Measurements from ENCODE around the gene PLGRKT.

DNA sequence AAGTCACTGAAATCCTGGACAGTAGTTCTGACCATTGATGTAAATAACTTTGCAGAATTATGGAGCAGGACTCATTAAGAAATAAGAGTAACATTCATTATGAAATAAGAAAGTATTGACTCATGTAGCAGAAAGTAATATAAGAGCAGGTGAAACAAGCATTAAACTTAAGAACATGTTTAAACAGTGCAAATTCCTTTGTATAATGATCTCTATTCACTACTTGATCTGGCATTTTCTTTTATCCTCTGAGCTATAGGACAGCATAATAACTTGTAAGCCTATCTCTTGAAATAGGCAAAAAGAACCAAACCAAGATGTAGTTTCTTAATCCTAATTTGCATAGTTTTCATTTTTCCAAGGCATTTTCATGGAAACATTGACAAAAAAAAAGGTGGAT, 42.3 kb downstream of the PLGRKT start:
- TF ChIP-seq, protein P1, sequence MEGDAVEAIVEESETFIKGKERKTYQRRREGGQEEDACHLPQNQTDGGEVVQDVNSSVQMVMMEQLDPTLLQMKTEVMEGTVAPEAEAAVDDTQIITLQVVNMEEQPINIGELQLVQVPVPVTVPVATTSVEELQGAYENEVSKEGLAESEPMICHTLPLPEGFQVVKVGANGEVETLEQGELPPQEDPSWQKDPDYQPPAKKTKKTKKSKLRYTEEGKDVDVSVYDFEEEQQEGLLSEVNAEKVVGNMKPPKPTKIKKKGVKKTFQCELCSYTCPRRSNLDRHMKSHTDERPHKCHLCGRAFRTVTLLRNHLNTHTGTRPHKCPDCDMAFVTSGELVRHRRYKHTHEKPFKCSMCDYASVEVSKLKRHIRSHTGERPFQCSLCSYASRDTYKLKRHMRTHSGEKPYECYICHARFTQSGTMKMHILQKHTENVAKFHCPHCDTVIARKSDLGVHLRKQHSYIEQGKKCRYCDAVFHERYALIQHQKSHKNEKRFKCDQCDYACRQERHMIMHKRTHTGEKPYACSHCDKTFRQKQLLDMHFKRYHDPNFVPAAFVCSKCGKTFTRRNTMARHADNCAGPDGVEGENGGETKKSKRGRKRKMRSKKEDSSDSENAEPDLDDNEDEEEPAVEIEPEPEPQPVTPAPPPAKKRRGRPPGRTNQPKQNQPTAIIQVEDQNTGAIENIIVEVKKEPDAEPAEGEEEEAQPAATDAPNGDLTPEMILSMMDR (IDR thresholded peaks at IDR 0.05), result no peak
- TF ChIP-seq EP300 (IDR thresholded peaks at IDR 0.05), result no peak
